Coronary artery (tissue), 2 donors: ENCODE results near the gene ISG20L2.

ENCODE experiments used
- DNase-seq: peaks from one replicate; pipeline ENCODE4 v3.0.0-alpha.2; 2017; ENCODE audit warnings: low spot score
- H3K27ac ChIP-seq, 2 donors: fragments of 200-600 bp; sonication (generic); one replicate each; pipeline ENCODE4 v1.5.1; 2016 to 2019
- H3K4me3 ChIP-seq: fragments of 200-600 bp; sonication (generic); 2 replicates; pipeline ENCODE4 v1.5.1; 2016; ENCODE audit warnings: mild to moderate bottlenecking, moderate library complexity
- CTCF ChIP-seq: fragments of 200-600 bp; sonication (generic); IDR thresholded peaks from one replicate; pipeline ENCODE4 v1.5.1; 2019; ENCODE audit warnings: antibody characterized with exemption

Gene ISG20L2

GRCh38 chr1:156743367-156744302, 15.1 kb upstream of the ISG20L2 start:
- no peak for DNase-seq
- no peak overlapping the region for H3K4me3 ChIP-seq
- H3K27ac ChIP-seq = peak overlapping the region in 1 of 2 donors; percentile 22
- no peak for TF ChIP-seq CTCF

- TF ChIP-seq CTCF = no peak
- no peak overlapping the region for H3K27ac ChIP-seq
- H3K4me3 ChIP-seq = no peak overlapping the region
- no peak for DNase-seq
These were observed 14.2 kb upstream of the ISG20L2 start for GRCh38 chr1:156742801-156743200.

GRCh38 chr1:156742017-156742416, 13.5 kb upstream of the ISG20L2 start:
- Histone ChIP-seq H3K4me3 (no peak overlapping the region), H3K27ac (peak overlapping the region; percentile 73 to 83)
- no peak for TF ChIP-seq CTCF
- DNase-seq = no peak

GRCh38 chr1:156741481-156741983, 13.0 kb upstream of the ISG20L2 start:
- peak overlapping the region; percentile 73 to 83 for H3K27ac ChIP-seq
- TF ChIP-seq CTCF = no peak
- H3K4me3 ChIP-seq = peak overlapping the region; percentile 55
- DNase-seq = no peak

- DNase-seq = peak; percentile 99
- H3K4me3 ChIP-seq = peak within 1 kb of the TSS; percentile 84
- peak within 1 kb of the TSS; percentile 73 to 83 for H3K27ac ChIP-seq
- TF ChIP-seq CTCF = no peak
These were observed 12.3 kb upstream of the ISG20L2 start, which contains the start of gene MRPL24 for GRCh38 chr1:156740741-156741480. Gene MRPL24, minus strand, starts transcription at chr1:156741088. Its CDS starts 2,384 bp downstream, at chr1:156738704.

- TF ChIP-seq CTCF = no peak
- DNase-seq = no peak
- Histone ChIP-seq H3K27ac (peak overlapping the region; percentile 73), H3K4me3 (peak overlapping the region; percentile 84)
These were observed 11.7 kb upstream of the ISG20L2 start for GRCh38 chr1:156740237-156740740.
